HG03175 (cell line): ENCODE results near the gene IBA57.
"Not testable (repeated sequence)": the region's sequence is repeated elsewhere in the genome, so short reads cannot be mapped to it uniquely, and the experiment has no call there.

Experiments
- ATAC-seq: cut with Tn5 transposase; IDR thresholded peaks from one replicate; pipeline ENCODE4 v1.9.1; 2021; ENCODE audit warnings: mild to moderate bottlenecking, moderate library complexity; ENCODE audit not compliant: unreplicated experiment

Gene IBA57

DNA sequence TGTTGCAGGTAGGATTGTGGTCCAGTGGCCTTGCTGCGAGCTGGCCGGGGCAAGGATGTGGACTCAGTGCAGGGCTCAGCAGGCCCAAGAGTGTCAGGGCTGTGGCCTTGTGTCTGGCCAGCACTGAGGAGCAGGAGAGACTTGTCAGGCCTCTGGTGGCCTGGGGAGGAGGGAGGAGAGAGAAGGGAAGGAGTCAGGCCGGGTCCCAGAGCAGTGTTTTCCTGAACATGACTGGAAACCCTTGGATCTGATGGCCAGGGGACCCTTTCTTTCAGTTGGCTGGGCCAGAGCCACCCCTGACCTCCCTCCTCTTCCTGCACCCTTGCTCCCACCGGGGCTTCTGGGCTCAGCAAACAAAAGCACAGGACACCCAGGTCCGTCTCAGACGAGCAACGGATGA lies 5.1 kb downstream of the IBA57 start:
- no peak for ATAC-seq

DNA sequence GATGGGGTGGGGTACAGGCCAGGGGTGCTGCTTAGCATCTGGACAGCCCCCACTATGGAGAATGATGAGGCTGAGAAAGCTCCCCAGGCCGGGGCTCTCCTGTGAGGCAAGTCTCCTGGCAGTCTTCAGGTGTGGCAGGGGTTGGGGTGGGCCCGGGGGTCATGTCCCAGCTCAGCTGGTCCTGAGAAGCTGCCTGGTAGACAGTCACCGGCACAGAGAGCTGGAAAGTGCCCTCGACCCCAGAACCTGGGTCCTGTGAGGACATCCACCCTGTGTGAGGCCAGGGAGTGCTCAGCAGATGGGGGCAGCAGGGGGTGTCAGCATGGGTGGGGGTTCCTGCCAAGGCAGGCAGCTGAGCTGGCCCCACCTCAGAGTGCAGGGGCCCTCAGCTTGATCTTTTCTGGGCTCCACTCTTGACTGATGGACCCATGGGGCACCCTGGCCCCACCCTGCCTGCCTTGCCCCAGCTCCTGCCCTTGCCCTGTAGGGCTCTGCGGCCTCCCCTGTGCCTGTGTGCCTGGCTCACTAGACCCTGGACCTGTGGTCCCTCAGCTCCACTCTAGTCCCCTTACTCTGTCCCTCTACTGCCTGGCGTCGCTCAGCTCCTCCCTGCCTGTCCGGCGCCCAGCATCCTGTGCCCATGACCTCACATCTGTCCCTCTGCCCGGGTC lies 5.8 kb downstream of the IBA57 start:
- no peak for ATAC-seq

DNA sequence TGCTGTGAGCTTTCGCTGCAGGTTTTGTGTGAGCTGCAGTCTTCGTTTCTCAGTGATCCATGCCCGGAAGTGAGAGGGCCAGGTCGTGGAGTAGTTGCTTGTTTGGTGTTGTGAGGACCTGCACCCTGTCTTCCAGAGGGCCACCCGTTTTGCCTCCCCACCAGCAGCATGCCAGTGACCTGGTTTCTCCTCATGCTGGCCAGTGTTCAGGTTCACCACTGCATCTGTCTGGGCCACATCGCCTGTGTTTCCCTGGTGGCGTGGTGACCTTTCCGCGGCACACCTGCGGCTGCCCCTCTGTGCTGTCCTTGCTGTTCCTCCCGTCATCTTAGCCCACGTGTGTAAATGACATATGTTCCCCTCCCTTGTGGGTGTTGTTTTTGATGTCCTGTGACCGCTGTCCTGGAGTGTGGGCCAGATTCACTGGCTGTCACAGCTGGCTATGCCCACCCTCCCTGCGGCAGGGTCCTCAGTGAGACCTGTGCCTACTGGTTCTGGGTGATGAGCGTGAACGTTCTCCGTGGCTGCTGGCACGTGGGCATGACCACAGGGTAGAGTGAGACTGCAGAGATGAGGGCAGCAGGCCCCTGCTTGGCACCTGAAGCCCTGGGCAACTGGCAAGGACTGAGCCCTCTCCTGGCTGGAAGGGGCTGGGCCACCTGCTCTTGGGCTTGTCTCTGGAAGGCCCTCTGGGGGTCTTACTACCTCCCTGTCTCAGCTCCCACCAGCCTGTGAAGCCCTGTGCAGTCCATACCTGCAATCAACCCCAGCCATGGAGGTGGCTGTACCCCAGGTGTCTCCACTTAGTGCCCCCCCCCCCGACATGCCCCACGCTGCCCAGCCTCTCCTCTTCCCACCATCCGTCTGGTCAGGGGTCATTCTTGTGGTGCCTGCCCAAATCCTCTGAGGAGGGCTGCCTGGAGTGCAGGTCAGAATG lies 7.3 kb downstream of the IBA57 start:
- no peak for ATAC-seq

DNA sequence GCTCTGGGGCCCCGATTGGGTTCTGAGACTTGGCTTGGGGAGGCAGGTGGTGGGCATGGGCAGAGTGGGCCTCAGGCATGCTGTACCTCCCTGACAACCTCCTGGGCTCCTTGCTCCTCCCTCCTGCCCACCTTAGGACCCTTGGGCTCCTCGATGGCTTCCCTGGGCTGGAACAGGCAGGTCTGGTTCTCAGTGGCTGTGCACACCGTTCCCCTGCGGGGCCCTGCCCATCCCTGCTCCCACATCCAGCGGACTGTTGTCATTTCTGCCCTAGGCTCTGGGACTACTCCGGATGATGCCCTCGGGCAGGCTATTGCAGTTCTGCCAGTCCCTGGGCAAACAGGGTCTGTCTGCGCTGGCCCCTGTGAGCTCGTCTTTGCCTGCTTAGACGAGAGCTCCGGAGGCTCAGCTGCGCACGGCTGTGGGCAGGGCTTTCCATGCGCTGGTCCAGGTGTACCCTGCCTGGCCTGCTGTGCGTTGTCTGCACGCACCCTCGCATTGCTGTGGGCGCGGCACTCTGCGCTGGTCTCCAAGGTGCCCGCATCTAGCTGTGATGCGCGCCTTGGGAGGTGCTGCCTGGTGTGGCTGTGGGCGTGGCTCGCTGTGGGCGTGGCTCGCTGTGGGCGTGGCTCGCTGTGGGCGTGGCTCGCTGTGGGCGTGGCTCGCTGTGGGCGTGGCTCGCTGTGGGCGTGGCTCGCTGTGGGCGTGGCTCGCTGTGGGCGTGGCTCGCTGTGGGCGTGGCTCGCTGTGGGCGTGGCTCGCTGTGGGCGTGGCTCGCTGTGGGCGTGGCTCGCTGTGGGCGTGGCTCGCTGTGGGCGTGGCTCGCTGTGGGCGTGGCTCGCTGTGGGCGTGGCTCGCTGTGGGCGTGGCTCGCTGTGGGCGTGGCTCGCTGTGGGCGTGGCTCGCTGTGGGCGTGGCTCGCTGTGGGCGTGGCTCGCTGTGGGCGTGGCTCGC lies 8.2 kb downstream of the IBA57 start:
- ATAC-seq, result not testable (repeated sequence)

DNA sequence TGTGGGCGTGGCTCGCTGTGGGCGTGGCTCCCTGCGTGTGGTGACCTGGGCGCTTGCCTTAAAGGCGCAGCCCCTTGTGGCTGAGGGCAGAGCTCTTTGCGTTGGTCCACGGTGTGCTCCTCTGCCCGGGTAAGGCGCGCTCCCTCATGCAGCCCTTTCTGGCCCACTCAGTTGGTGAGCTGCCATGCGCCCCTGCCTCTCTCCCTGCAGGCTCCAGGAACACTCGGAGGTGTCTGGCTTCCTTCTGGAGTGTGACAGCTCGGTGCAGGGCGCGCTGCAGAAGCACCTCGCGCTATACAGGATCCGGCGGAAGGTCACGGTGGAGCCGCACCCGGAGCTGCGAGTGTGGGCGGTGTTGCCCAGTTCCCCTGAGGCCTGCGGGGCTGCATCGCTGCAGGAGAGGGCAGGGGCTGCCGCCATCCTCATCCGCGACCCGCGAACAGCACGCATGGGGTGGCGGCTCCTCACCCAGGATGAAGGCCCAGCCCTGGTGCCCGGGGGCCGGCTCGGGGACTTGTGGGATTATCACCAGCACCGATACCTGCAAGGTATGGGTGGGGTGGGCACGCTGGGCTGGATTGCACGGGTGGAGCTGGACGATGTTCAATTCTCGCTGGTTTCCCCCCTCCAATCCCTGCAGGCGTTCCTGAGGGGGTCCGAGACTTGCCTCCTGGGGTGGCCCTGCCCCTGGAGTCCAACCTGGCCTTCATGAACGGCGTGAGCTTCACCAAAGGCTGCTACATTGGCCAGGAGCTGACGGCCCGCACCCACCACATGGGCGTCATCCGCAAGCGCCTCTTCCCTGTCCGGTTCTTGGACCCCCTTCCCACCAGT lies 9.1 kb downstream of the IBA57 start:
- no peak for ATAC-seq

DNA sequence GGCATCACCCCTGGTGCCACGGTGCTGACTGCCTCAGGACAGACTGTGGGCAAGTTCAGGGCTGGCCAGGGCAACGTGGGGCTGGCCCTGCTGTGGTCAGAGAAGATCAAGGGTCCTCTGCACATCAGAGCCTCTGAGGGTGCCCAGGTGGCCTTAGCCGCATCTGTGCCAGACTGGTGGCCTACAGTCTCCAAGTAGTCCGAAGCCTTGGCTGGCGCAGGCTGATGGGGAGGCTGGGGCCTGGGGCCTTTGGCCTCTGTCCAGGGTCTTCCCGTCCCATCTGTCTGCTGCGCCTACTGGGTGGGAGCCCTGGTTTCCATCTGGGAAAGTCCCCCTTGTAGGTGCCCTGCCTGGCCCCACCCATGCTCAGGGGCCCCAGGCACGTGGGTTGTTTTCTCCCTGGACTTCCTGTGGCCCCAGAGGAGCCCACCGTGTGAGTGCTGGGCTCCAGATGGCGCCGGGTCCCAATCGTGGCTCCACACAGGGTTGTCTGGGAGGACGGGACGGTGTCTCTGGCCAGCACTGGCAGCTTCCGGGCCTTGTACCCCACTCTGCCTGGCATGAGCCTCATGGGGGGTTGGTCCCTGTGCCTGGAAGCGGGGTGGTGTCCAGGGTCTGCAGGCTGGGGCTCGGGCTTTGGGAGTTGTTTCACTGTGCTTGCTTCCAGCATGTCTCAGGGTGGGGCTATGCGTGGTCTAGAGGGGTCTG lies 9.9 kb downstream of the IBA57 start:
- no peak for ATAC-seq

DNA sequence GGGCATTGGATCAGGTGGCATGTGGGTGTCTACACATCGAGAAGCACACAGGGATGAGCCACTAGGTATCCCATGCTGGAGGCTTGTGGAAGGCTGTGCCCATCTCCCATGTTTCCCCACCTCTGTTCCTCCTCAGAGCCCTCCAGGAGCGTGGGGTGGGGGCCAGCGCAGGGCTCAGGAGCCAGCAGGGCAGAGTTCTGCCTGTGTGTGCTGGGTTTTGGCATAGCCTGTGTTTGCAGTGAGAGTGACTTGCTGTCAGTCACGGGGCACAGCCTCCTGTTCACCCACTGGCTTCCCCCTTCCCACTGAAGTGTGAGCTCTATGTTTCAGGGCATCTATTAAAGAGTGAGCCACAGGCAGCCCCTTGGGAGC lies 10.4 kb downstream of the IBA57 start:
- ATAC-seq, result no peak

DNA sequence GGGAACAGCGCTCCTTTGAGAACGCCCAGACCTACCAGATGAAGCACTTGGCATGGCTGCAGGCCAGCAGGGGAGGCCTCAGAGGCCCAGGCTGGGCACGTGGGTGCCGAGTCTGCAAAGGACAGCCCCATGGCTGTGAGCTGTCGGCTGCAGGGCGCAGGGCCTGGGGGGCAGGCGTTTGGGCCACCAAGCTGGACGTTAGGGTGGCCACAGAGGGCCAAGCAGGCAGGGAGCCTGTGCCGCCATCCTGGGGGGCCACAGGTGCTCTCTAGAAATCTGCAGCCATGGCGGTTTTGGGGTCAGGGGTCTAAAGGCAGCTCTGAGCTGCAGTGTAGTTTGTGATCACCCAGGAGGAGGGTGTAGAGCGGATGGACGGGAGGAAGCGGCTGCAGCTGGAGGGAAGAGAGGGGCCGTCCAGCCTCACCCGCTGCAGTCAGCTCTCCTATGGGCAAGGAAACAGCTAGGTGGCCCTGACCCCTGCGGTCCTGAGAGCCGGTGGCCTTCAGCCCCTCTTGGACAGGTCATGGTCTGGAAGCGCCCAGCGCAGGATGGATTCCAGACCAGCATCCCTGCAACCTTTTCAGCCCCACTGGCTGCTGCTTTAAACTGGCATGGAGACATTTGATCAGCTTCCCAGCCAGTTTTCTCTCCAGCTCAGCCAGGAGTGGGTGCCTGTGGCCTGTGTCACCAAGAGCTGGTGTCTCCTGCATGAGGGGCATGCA lies 11.0 kb downstream of the IBA57 start:
- ATAC-seq, result no peak

DNA sequence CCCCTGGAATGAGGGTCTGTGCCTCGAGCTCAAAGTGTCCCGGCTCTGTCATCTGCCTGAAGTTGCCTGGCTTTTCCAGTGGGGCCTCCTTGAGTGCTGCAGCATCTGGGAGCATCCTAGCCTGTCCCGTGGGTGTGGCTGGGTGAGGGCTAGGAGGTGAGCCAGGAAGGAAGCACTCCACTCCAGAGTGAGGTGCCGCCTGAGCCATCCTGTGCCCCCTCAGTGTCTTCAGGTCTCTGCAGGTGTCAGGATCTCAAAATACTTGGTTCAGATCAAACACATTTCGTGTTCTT lies 11.5 kb downstream of the IBA57 start:
- ATAC-seq, result no peak

DNA sequence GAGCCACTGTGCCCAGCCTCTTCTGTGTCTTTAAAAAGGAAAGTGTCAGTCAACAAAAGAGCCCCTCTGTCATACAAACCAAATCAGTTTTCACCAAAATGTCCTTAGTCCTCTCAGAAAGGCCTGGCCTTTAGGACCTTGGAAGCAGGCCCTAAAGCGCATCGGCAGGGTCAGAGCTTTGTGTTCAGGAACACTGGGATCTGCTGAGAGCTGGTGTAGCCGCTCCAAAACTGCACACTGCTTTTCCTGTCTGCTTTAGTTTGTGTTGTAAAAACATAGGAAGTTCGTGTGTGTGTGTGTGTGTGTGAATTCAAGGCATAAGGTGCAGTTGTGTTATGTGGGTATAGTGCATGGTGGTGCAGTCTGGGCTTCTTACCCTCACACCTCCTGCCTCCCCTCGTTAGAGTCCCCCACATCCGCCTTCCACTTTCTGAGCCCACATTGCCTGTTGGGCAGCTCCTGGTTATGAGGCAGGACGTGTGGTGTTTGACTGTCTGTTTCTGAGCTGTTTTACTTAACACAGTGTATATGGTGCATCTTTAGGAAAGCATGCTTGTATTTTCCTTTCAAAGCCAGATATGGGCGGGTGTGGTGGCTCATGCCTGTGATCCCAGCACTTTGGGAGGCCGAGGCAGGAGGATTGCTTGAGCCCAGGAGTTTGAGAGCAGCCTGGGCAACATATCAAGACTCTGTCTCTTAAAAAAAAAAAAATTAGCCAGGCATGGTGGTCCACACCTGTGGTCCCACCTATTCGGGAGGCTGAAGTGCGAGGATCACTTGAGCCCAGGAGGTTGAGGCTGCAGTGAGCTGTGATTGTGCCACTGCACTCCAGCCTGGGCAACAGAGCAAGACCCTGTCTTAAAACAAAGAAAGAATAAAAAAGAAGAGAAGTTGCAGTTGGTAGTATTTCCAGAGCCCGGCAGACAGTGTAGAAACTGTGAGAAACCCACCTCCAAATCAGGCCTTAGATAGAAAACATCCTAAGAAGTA lies 12.4 kb downstream of the IBA57 start:
- ATAC-seq, result no peak

DNA sequence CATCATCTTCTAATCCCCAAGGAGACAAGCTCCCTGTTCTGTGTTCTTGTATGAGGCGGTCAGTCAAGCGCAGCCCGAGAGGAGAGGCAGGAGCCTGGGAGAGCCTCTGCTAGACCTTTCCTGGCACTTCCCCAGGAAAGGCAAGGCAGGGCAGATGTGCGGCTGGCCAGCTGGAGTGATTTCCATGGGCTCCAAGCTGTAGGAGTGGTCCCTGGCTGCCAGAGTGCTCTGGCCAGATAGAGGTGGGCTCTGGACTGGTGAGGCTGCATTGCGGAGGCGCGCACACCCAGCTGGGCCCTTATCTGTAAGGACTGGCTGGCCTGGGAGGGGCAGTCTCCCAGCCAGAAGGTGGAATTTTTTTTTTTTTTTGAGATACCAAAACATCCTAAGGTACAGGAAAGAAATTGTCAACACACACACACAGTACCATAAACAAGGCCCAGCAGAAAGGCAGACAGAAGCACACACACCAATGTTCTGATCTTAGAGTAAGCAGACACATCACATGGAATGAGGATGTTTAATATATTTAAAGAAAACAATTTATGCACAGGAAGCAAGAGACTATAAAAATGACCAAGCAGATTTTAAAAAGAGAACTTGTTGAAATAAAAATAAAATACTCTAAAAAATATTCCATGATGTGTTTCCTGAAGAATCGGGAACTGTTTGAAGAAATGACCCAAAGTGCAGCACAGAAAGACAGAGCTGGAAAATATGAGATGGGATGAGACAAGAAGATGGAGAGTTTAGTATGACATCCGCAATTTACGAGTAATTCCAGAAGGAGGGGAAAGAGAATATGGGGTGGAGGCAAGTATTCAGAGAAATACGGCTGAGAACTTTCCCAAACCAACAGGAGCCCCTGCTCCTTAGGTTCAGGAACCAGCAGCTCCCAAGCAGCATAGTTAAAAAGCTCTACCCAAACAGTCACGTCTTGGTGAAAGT lies 13.4 kb downstream of the IBA57 start:
- no peak for ATAC-seq

DNA sequence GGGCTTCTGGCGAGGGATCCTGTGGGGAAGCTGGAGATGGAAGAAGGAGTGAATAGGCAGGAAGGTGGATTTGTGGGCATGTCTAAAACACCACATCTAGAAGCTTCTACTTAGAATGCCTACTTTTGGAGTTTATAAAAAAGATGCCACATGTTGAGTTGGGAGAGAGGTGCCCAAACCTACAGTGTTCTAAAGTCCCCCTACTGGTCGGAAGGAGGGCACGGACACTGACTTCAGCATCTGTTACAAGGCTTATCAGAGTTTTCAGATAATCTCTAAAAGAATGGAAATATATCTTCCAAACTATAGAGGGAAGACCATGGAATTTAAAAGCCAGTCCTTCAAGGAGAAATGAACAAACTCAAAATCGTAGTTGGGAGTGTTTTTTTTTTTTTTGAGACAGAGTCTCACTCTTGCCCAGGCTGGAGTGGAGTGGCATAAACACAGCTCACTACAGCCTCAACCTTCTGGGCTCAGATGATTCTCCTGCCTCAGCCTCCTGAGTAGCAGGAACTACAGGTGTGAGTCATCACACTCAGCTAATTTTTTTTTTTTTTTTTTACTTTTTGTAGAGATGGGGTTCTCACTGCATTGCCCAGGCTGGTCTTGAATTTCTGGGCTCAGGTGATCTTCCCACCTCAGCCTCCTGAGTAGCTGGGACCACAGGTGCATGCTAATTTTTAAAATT lies 14.8 kb downstream of the IBA57 start:
- no peak for ATAC-seq

DNA sequence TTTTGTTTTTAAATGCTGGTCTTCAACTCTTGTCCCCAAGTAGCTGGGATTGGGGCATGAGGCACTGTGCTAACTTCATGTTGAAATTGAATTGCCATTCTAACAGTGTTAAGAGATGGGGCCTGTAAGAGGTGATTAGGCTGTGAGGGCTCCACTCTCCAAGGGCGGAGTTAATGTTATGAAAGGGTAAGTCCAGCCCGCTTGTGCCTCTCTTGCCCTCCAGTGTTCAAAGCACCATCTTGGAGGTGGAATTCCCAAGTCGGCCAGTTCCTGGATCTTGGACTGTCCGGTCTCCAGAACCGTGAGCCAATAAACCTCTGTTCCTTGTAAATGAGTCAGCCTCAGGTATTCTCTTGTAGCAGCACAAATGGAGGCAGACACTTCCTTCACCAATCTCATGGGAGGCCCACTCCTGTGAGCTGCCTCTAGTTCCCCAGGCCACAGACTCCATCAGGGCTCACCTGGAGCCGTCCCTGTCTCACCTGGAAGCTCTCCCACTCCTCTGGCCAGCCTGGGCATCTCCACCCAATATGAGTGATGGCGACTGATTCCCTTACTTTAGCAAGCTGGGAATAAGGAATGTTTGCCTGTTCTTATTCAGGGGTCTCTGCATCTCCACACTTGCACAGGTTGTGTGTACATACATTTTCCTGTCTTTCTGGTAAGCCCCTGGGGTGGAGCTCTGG lies 15.5 kb downstream of the IBA57 start:
- ATAC-seq, result no peak

DNA sequence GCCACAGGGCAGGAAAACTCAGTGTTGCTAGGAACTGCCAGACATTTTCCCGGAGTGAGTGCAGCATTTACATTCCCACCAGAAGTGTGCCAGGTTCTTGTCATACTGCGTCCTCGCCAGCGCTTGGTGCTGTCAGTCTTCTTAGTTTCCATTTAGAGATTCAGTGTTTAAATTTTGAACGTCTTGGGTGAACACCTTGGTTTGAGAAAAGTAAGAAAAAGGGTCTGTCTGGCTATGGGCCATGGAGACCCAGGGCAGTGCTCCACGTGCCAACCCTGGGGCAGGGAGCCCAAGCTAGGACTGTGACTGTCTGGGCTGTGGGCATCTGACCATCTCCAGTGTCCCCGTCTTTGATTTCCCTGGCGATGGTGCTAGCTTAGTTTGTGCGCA lies 16.0 kb downstream of the IBA57 start:
- ATAC-seq, result no peak

DNA sequence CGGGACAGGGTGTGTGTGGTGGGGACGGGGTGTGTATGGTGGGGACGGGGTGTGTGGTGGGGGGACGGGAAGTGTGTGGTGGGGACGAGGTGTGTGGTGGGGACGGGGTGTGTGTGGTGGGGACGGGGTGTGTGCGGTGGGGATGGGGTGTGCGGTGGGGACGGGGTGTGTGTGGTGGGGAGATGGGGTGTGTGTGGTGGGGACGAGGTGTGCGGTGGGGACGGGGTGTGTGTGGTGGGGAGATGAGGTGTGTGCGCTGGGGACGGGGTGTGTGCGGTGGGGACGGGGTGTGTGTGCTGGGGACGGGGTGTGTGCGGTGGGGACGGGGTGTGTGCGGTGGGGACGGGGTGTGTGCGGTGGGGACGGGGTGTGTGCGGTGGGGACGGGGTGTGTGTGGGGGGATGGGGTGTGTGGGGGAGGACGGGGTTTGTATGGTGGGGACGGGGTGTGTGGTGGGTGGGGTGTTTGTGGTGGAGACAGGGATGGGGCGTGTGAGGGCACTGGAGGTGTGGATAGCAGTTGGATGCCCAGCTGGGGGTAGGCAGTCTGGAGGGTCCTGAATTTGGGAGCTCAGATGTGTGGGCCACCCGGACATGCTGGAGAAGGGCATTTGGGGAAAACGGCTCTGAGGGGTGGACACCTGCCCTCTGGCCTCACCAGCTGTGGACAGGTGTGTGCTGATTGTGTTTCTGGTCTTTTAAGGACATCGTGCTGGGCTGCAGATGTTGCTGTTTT lies 16.9 kb downstream of the IBA57 start:
- no peak for ATAC-seq
